Measurements from ENCODE around the gene TMEM214. TPM values are rescaled to one million over a fixed set of nuclear protein-coding genes. Genes with fewer than 3 reads are reported as not detected.
A peak's percentile ranks its signal among the peaks of the same experiment; 100 is the strongest.

TMEM214 gene
- total RNA-seq, 1 experiment from 2014 or later = 31.8 TPM

DNA sequence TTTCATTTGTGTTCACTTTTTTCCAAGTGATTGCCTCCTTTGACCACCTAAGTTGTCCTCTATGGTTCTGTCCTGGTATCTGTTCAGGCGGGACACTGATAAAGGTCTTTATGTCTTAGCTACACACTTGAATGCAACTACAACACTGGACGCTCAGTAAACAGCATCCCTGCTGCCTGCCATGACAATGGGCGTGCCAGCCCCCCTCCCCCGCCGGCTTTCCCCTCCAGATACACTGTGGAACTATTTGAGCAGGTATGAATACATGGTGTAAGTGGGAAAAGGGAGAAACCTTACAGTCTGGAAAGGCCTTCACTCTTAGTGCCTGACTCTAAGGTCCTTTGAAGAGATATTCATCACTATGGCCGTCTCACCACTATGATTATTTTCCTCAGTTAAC, 24.4 kb downstream of the TMEM214 start:
- Histone ChIP-seq H3K4me1 (ENCODE audit: low read length) (peaks cover 8% of the 10 kb centered on the region), H3K9me2 (replicated peaks; ENCODE audit: insufficient read depth, low read length) (no peaks in the 10 kb centered on the region), H3K79me2 (ENCODE audit: low read length) (peaks cover under 1% of the 10 kb centered on the region; the same call in 1 of the 2 replicates), H3K9ac (ENCODE audit: low read length) (no peak overlapping the region), H3K36me3 (ENCODE audit: insufficient read depth, low read length) (no peaks in the 10 kb centered on the region; the same call in 1 of the 2 replicates), H3K4me2 (ENCODE audit: low read depth, low read length, poor library complexity, severe bottlenecking) (no peak overlapping the region), H3K27ac (ENCODE audit: low read length) (no peak overlapping the region), H3K9me3 (ENCODE audit: low read length) (no peaks in the 10 kb centered on the region), H3K4me3 (ENCODE audit: low read length) (no peak overlapping the region), H3K27me3 (ENCODE audit: low read length) (no peaks in the 10 kb centered on the region), H4K20me1 (ENCODE audit: insufficient read depth, low read depth, low read length) (no peaks in the 10 kb centered on the region), H2AFZ (ENCODE audit: low read length) (no peak overlapping the region)
- DNase-seq = no peak

DNA sequence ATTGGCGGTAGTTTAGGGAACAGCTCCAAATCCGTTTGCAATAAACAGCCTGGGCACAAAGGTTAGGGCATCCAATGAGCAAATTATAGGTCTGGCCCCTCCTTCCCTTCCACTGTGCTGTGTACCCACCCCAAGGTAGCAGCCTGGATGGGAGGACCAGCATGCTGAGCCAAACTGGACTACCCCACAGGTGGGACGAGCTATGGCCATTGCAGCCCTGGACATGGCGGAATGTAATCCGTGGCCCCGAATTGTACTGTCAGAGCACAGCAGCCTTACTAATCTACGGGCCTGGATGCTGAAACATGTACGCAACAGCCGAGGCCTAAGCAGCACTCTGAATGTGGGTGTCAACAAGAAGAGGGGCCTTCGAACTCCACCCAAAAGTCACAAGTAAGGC, 25.4 kb downstream of the TMEM214 start:
- Histone ChIP-seq H3K4me1 (ENCODE audit: low read length) (no peaks in the 10 kb centered on the region), H3K4me3 (ENCODE audit: low read length) (no peak overlapping the region)

DNA sequence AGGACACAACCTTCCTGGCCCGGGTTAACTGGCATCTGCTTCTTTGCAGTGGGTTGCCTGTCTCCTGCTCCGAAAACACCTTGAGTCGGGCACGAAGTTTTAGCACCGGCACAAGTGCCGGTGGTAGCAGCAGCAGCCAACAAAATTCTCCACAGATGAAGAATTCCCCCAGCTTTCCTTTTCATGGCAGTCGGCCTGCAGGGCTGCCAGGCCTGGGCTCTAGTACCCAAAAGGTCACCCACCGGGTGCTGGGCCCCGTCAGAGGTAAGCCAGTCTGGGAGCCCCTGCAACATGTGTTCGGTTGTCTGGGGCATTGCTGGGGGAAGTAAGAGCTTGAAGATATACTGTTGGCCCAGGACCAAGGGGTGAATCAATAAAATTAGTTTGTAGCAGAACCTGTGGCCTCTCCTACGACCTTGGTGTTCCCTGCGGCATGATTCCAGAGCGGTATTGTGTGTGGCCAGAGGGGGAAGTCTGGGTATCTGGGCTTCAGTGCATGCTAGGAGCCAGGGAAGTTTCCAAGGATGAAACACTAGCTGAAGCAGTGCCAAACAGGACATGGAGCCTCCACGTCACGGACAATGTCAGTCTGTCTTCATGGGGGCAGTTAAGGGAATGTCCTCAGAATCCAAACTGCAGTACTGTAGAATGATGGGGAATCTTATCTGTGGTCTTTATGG, 26.5 kb downstream of the TMEM214 start:
- H3K9ac ChIP-seq (ENCODE audit: low read length) = no peak overlapping the region
- no peak for DNase-seq
- no peaks in the 10 kb centered on the region for H3K4me1 ChIP-seq (ENCODE audit: low read length)
- no peaks in the 10 kb centered on the region for H3K79me2 ChIP-seq (ENCODE audit: low read length)
- H3K9me3 ChIP-seq (ENCODE audit: low read length) = no peaks in the 10 kb centered on the region
- no peak overlapping the region for H3K27ac ChIP-seq (ENCODE audit: low read length)
- no peaks in the 10 kb centered on the region; the same call in 1 of the 2 replicates for H3K36me3 ChIP-seq (ENCODE audit: insufficient read depth, low read length)
- no peak overlapping the region for H3K4me2 ChIP-seq (ENCODE audit: low read depth, low read length, poor library complexity, severe bottlenecking)
- no peaks in the 10 kb centered on the region for H3K9me2 ChIP-seq (replicated peaks; ENCODE audit: insufficient read depth, low read length)
- no peaks in the 10 kb centered on the region for H3K27me3 ChIP-seq (ENCODE audit: low read length)
- H3K4me3 ChIP-seq (ENCODE audit: low read length) = no peak overlapping the region
- H4K20me1 ChIP-seq (ENCODE audit: insufficient read depth, low read depth, low read length) = no peaks in the 10 kb centered on the region
- H2AFZ ChIP-seq (ENCODE audit: low read length) = no peak overlapping the region

More for the DNA sequence above, 25.4 kb downstream of the TMEM214 start:
- no peaks in the 10 kb centered on the region for H3K79me2 ChIP-seq (ENCODE audit: low read length)
- no peaks in the 10 kb centered on the region for H3K9me2 ChIP-seq (replicated peaks; ENCODE audit: insufficient read depth, low read length)
- no peaks in the 10 kb centered on the region for H4K20me1 ChIP-seq (ENCODE audit: insufficient read depth, low read depth, low read length)
- no peaks in the 10 kb centered on the region for H3K9me3 ChIP-seq (ENCODE audit: low read length)
- no peak overlapping the region for H3K9ac ChIP-seq (ENCODE audit: low read length)
- no peak overlapping the region for H3K4me2 ChIP-seq (ENCODE audit: low read depth, low read length, poor library complexity, severe bottlenecking)
- no peaks in the 10 kb centered on the region for H3K27me3 ChIP-seq (ENCODE audit: low read length)
- H2AFZ ChIP-seq (ENCODE audit: low read length) = no peak overlapping the region
- H3K27ac ChIP-seq (ENCODE audit: low read length) = no peak overlapping the region
- no peak for DNase-seq
- H3K36me3 ChIP-seq (ENCODE audit: insufficient read depth, low read length) = no peaks in the 10 kb centered on the region; the same call in 1 of the 2 replicates

DNA sequence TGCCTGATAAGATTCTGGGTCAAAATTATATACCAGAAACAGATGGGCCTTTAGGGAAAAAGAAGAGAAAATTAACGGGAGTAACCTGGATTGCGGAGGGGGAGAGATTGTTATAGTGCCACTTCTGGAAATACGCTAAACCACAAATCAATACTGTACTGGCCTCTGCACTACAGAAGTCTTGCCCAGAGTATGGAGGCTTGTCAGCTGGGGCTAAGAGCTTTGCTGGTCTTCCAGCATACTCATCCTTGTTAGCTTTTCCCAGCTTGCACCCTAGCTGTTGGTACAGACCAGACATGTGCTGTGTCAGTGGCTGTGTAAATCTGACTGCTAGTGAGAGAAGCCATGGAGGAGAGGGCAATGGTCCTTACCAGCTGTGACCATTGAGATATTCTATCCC, 27.6 kb downstream of the TMEM214 start:
- H3K9ac ChIP-seq (ENCODE audit: low read length) = no peak overlapping the region
- H4K20me1 ChIP-seq (ENCODE audit: insufficient read depth, low read depth, low read length) = no peaks in the 10 kb centered on the region
- H3K9me2 ChIP-seq (replicated peaks; ENCODE audit: insufficient read depth, low read length) = no peaks in the 10 kb centered on the region
- no peaks in the 10 kb centered on the region for H3K4me1 ChIP-seq (ENCODE audit: low read length)
- H3K36me3 ChIP-seq (ENCODE audit: insufficient read depth, low read length) = no peaks in the 10 kb centered on the region; the same call in 1 of the 2 replicates
- no peaks in the 10 kb centered on the region for H3K79me2 ChIP-seq (ENCODE audit: low read length)
- H3K4me2 ChIP-seq (ENCODE audit: low read depth, low read length, poor library complexity, severe bottlenecking) = no peak overlapping the region
- DNase-seq = no peak
- no peaks in the 10 kb centered on the region for H3K27me3 ChIP-seq (ENCODE audit: low read length)
- H3K4me3 ChIP-seq (ENCODE audit: low read length) = no peak overlapping the region
- H3K9me3 ChIP-seq (ENCODE audit: low read length) = no peaks in the 10 kb centered on the region
- H2AFZ ChIP-seq (ENCODE audit: low read length) = no peak overlapping the region
- no peak overlapping the region for H3K27ac ChIP-seq (ENCODE audit: low read length)

DNA sequence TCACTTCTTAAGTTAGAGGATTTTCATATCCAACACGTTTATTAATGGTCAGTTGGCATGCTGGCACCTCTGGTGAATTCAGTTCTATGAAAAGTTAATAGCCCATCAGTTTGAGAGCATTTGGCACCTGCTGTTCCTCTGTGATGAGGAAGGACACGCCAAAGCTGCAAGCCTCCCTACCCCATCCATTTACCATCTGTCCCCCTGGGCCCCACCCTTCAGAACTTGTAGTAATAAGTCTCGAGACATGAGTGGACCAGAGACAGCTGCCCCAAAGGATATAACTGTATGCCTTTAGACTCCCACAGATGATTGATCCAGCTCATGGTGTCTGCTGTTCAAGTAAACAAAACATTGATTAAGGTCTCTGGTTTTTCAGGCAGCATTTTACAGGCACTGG, 32.4 kb downstream of the TMEM214 start:
- H3K4me1 ChIP-seq (ENCODE audit: low read length) = peaks cover 7% of the 10 kb centered on the region

DNA sequence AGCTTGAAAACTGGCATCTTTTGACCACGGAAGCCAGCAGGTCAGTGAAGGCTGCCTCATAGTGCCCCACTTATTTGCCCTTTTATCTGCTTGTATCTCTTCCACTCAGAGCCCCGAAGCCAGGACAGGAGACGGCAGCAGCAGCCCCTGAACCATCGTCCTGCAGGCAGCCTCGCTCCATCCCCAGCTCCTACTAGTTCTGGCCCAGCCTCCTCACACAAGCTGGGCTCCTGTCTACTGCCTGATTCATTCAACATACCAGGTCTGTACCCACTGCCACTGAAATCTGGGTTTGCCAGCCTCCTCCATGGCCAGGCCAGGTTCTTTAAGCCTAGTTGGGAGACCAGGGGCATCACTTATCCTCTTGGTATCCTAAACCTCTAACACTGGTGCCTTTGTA, 34.6 kb downstream of the TMEM214 start:
- no peaks in the 10 kb centered on the region for H3K9me3 ChIP-seq (ENCODE audit: low read length)
- no peak overlapping the region for H2AFZ ChIP-seq (ENCODE audit: low read length)
- H3K27ac ChIP-seq (ENCODE audit: low read length) = no peak overlapping the region
- peaks cover 19% of the 10 kb centered on the region; the same call in 1 of the 2 replicates for H3K36me3 ChIP-seq (ENCODE audit: insufficient read depth, low read length)
- H3K9me2 ChIP-seq (replicated peaks; ENCODE audit: insufficient read depth, low read length) = no peaks in the 10 kb centered on the region
- no peak overlapping the region for H3K9ac ChIP-seq (ENCODE audit: low read length)
- no peak overlapping the region for H3K4me3 ChIP-seq (ENCODE audit: low read length)
- H4K20me1 ChIP-seq (ENCODE audit: insufficient read depth, low read depth, low read length) = no peaks in the 10 kb centered on the region; the same call in 1 of the 2 replicates
- H3K4me1 ChIP-seq (ENCODE audit: low read length) = peaks cover 19% of the 10 kb centered on the region
- no peak overlapping the region for H3K4me2 ChIP-seq (ENCODE audit: low read depth, low read length, poor library complexity, severe bottlenecking)
- no peaks in the 10 kb centered on the region for H3K27me3 ChIP-seq (ENCODE audit: low read length)
- peaks cover 30% of the 10 kb centered on the region for H3K79me2 ChIP-seq (ENCODE audit: low read length)
- no peak for DNase-seq

More for the DNA sequence above, 32.4 kb downstream of the TMEM214 start:
- no peaks in the 10 kb centered on the region for H3K9me2 ChIP-seq (replicated peaks; ENCODE audit: insufficient read depth, low read length)
- no peak overlapping the region for H3K27ac ChIP-seq (ENCODE audit: low read length)
- peaks cover 18% of the 10 kb centered on the region for H3K79me2 ChIP-seq (ENCODE audit: low read length)
- no peaks in the 10 kb centered on the region for H3K27me3 ChIP-seq (ENCODE audit: low read length)
- no peak for DNase-seq
- H3K9me3 ChIP-seq (ENCODE audit: low read length) = no peaks in the 10 kb centered on the region
- peaks cover 19% of the 10 kb centered on the region; the same call in 1 of the 2 replicates for H3K36me3 ChIP-seq (ENCODE audit: insufficient read depth, low read length)
- no peaks in the 10 kb centered on the region for H4K20me1 ChIP-seq (ENCODE audit: insufficient read depth, low read depth, low read length)
- H3K9ac ChIP-seq (ENCODE audit: low read length) = no peak overlapping the region
- no peak overlapping the region for H2AFZ ChIP-seq (ENCODE audit: low read length)
- no peak overlapping the region for H3K4me2 ChIP-seq (ENCODE audit: low read depth, low read length, poor library complexity, severe bottlenecking)
- H3K4me3 ChIP-seq (ENCODE audit: low read length) = no peak overlapping the region

DNA sequence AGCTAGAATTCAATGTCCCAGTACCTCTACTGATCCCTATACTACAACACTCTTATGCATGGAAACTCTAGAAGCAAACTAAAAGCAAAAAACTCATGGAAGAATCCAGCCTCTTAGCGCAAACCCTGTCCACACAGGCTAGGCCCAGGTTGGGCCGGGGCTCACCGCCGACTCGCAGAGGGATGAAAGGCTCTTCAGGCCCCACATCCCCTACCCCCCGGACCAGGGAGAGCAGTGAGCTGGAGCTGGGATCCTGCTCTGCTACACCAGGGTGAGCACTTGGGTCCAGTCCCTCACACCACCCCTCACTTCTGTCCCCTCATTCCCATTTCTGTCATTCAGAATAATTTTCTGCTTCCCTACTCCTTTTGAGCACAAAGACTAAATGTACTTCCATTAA, 36.7 kb downstream of the TMEM214 start:
- Histone ChIP-seq H3K27ac (ENCODE audit: low read length) (no peak overlapping the region), H3K9me3 (ENCODE audit: low read length) (no peaks in the 10 kb centered on the region), H3K9ac (ENCODE audit: low read length) (peak overlapping the region; percentile 79; the same call in 1 of the 2 replicates), H3K79me2 (ENCODE audit: low read length) (peaks cover 30% of the 10 kb centered on the region), H3K4me2 (ENCODE audit: low read depth, low read length, poor library complexity, severe bottlenecking) (peak overlapping the region; percentile 93), H2AFZ (ENCODE audit: low read length) (no peak overlapping the region), H3K27me3 (ENCODE audit: low read length) (no peaks in the 10 kb centered on the region), H3K4me1 (ENCODE audit: low read length) (peaks cover 21% of the 10 kb centered on the region), H3K4me3 (ENCODE audit: low read length) (no peak overlapping the region), H3K36me3 (ENCODE audit: insufficient read depth, low read length) (peaks cover 19% of the 10 kb centered on the region; the same call in 1 of the 2 replicates), H3K9me2 (replicated peaks; ENCODE audit: insufficient read depth, low read length) (no peaks in the 10 kb centered on the region), H4K20me1 (ENCODE audit: insufficient read depth, low read depth, low read length) (no peaks in the 10 kb centered on the region; the same call in 1 of the 2 replicates)
- DNase-seq = no peak

DNA sequence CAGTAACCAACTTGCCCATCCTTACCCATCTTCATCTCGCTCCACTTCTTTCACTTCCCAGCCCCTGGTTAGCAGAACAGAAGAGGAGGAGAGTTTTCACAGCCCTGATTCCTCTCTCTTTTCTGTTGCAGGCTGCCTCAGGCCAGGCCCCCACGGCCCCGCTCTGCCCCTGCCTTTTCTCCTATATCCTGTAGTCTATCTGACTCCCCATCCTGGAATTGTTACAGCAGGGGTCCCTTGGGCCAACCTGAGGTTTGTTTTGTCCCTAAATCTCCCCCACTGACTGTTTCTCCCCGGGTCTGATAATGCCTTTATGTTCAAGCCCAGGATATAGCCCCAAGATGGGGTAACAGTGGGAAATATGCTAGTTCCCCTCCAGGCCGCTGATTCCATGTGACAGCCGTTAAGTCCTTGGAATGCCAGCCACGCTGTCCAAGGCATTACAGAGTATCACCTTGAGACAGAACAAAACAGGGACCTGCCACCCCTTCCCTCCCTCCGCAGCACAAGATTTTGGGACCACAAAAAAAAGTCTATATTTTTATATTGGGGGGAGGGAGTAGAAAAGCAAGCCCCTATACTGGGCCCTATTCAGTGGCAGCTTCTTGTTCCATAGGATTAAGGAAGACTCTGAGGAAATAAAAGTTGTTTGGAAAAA, 37.3 kb downstream of the TMEM214 start:
- H3K4me1 ChIP-seq (ENCODE audit: low read length) = peaks cover 27% of the 10 kb centered on the region
- no peaks in the 10 kb centered on the region for H3K9me3 ChIP-seq (ENCODE audit: low read length)
- no peaks in the 10 kb centered on the region for H3K9me2 ChIP-seq (replicated peaks; ENCODE audit: insufficient read depth, low read length)
- peaks cover 30% of the 10 kb centered on the region for H3K79me2 ChIP-seq (ENCODE audit: low read length)
- peak overlapping the region; percentile 79 for H3K9ac ChIP-seq (ENCODE audit: low read length)
- H3K4me2 ChIP-seq (ENCODE audit: low read depth, low read length, poor library complexity, severe bottlenecking) = peak overlapping the region; percentile 93
- no peaks in the 10 kb centered on the region for H3K27me3 ChIP-seq (ENCODE audit: low read length)
- no peak for DNase-seq
- H2AFZ ChIP-seq (ENCODE audit: low read length) = no peak overlapping the region
- no peaks in the 10 kb centered on the region; the same call in 1 of the 2 replicates for H4K20me1 ChIP-seq (ENCODE audit: insufficient read depth, low read depth, low read length)
- H3K27ac ChIP-seq (ENCODE audit: low read length) = no peak overlapping the region
- peak overlapping the region; percentile 73 for H3K4me3 ChIP-seq (ENCODE audit: low read length)
- H3K36me3 ChIP-seq (ENCODE audit: insufficient read depth, low read length) = peaks cover 19% of the 10 kb centered on the region; the same call in 1 of the 2 replicates
